Measurements from ENCODE around the gene CEP112.

CEP112 gene

DNA sequence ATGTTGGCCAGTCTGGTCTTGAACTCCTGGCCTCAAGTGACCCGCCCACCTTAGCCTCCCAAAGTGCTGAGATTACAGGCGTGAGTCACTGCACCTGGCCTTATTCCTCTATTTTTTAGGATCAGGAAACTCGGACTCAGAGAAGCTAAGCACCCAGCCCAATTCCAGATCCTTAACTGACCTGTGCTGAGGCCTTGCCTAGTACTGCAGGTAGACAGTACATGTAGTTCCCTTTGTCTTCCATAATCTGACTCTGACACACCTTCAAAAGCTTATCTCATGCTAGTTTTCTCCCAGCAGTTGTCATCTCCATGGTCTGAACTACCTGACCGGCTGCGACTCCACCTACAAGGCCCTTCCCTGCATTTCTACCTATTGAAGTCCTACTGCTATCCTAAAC lies 564.8 kb downstream of the CEP112 start:
- DNase-seq (ENCODE audit: extremely low spot score), result no peak
- CTCF ChIA-PET, result interaction anchor here (1.0 kb wide), 1 partner anchor 57 kb away, joined by 3 read pairs; no protein-coding TSS in a partner anchor
- TF ChIP-seq, protein P1, sequence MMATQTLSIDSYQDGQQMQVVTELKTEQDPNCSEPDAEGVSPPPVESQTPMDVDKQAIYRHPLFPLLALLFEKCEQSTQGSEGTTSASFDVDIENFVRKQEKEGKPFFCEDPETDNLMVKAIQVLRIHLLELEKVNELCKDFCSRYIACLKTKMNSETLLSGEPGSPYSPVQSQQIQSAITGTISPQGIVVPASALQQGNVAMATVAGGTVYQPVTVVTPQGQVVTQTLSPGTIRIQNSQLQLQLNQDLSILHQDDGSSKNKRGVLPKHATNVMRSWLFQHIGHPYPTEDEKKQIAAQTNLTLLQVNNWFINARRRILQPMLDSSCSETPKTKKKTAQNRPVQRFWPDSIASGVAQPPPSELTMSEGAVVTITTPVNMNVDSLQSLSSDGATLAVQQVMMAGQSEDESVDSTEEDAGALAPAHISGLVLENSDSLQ (IDR thresholded peaks at IDR 0.05), result no peak
- no peak for TF ChIP-seq ARNT (IDR thresholded peaks at IDR 0.05)
- TF ChIP-seq CTBP1 (IDR thresholded peaks at IDR 0.05; ENCODE audit: borderline replicate concordance), result no peak
- TF ChIP-seq SP1 (IDR thresholded peaks at IDR 0.05), result no peak
- no peak for TF ChIP-seq SUZ12 (IDR thresholded peaks at IDR 0.05)
- POLR2A ChIA-PET, result no interaction called here

GRCh38 chr17:65626451-65626850 lies 565.5 kb downstream of the CEP112 start:
- ChIA-PET POLR2A (no interaction called here), CTCF (no interaction called here)
- no peak for TF ChIP-seq ELF4 (IDR thresholded peaks at IDR 0.05)
- no peak for TF ChIP-seq BHLHE40 (IDR thresholded peaks at IDR 0.05; ENCODE audit: borderline replicate concordance)
- TF ChIP-seq SP1 (IDR thresholded peaks at IDR 0.05), result no peak
- TF ChIP-seq LEF1 (IDR thresholded peaks at IDR 0.05; ENCODE audit: borderline replicate concordance), result no peak
- DNase-seq (ENCODE audit: extremely low spot score), result no peak

GRCh38 chr17:65618516-65618915 lies 573.4 kb downstream of the CEP112 start:
- no peak for DNase-seq (ENCODE audit: extremely low spot score)
- ChIA-PET POLR2A (no interaction called here), CTCF (no interaction called here)
- TF ChIP-seq HDGF (IDR thresholded peaks at IDR 0.05; ENCODE audit: borderline replicate concordance), result no peak
- TF ChIP-seq BHLHE40 (IDR thresholded peaks at IDR 0.05; ENCODE audit: borderline replicate concordance), result no peak
- TF ChIP-seq FOXM1 (IDR thresholded peaks at IDR 0.05; ENCODE audit: borderline replicate concordance), result no peak
- TF ChIP-seq ARNT (IDR thresholded peaks at IDR 0.05), result no peak
- TF ChIP-seq TARDBP (IDR thresholded peaks at IDR 0.05), result no peak
- no peak for TF ChIP-seq NFRKB (IDR thresholded peaks at IDR 0.05)
- no peak for TF ChIP-seq SUZ12 (IDR thresholded peaks at IDR 0.05)
- no peak for TF ChIP-seq ELF4 (IDR thresholded peaks at IDR 0.05)
- no peak for TF ChIP-seq L3MBTL2 (conservative IDR thresholded peaks at IDR 0.05)
- TF ChIP-seq CTBP1 (IDR thresholded peaks at IDR 0.05; ENCODE audit: borderline replicate concordance), result no peak
- no peak for TF ChIP-seq ZNF384 (IDR thresholded peaks at IDR 0.05)
- TF ChIP-seq, protein P1 (IDR thresholded peaks at IDR 0.05), result no peak
- TF ChIP-seq LEF1 (IDR thresholded peaks at IDR 0.05; ENCODE audit: borderline replicate concordance), result no peak
- TF ChIP-seq SP1 (IDR thresholded peaks at IDR 0.05), result no peak
- no peak for TF ChIP-seq FOXK2 (IDR thresholded peaks at IDR 0.05)
- no peak for TF ChIP-seq FOXA1 (IDR thresholded peaks at IDR 0.05)

DNA sequence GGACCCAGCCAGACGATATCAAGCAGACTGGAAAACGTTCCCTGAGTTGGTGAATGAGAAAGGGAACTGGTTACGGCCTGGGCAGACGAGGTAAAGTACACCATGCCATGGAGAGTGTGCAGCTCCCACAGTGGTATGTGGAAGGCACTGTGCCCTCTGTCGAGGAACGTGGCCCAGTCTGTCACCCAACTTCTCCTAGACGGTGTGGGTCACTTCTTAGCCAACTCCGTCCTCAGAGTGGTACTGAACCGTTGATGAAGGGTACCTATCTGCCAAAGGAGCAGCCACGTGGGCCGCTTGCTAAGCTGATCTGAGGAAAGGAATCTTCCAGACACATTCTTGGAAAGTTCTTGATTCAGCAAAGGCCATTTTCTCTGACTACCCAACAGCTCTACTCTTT lies 574.4 kb downstream of the CEP112 start:
- TF ChIP-seq ZNF384 (IDR thresholded peaks at IDR 0.05), result no peak
- TF ChIP-seq SP1 (IDR thresholded peaks at IDR 0.05), result no peak
- TF ChIP-seq FOXM1 (IDR thresholded peaks at IDR 0.05; ENCODE audit: borderline replicate concordance), result no peak
- TF ChIP-seq ELF4 (IDR thresholded peaks at IDR 0.05), result no peak
- no peak for TF ChIP-seq BHLHE40 (IDR thresholded peaks at IDR 0.05; ENCODE audit: borderline replicate concordance)
- TF ChIP-seq HDGF (IDR thresholded peaks at IDR 0.05; ENCODE audit: borderline replicate concordance), result no peak
- no peak for TF ChIP-seq CTBP1 (IDR thresholded peaks at IDR 0.05; ENCODE audit: borderline replicate concordance)
- no peak for TF ChIP-seq ARNT (IDR thresholded peaks at IDR 0.05)
- no peak for TF ChIP-seq NFRKB (IDR thresholded peaks at IDR 0.05)
- no peak for TF ChIP-seq SUZ12 (IDR thresholded peaks at IDR 0.05)
- no peak for TF ChIP-seq FOXA1 (IDR thresholded peaks at IDR 0.05)
- no peak for TF ChIP-seq LEF1 (IDR thresholded peaks at IDR 0.05; ENCODE audit: borderline replicate concordance)
- no peak for TF ChIP-seq FOXK2 (IDR thresholded peaks at IDR 0.05)
- TF ChIP-seq L3MBTL2 (conservative IDR thresholded peaks at IDR 0.05), result no peak
- DNase-seq (ENCODE audit: extremely low spot score), result no peak
- CTCF ChIA-PET, result no interaction called here
- POLR2A ChIA-PET, result no interaction called here

- TF ChIP-seq FOXM1 (IDR thresholded peaks at IDR 0.05; ENCODE audit: borderline replicate concordance) (no peak), FOXK2 (IDR thresholded peaks at IDR 0.05) (no peak), LEF1 (IDR thresholded peaks at IDR 0.05; ENCODE audit: borderline replicate concordance) (no peak), ELF4 (IDR thresholded peaks at IDR 0.05) (no peak), TARDBP (IDR thresholded peaks at IDR 0.05) (no peak), FOXA1 (IDR thresholded peaks at IDR 0.05) (no peak), L3MBTL2 (conservative IDR thresholded peaks at IDR 0.05) (no peak)
- TF ChIP-seq, protein P1 (IDR thresholded peaks at IDR 0.05), result no peak
- DNase-seq (ENCODE audit: extremely low spot score), result no peak
- POLR2A ChIA-PET, result no interaction called here
- CTCF ChIA-PET, result no interaction called here
Measured at GRCh38 chr17:65609749-65610148, 582.2 kb downstream of the CEP112 start.

- no peak for TF ChIP-seq ARNT (IDR thresholded peaks at IDR 0.05)
- no peak for TF ChIP-seq SP1 (IDR thresholded peaks at IDR 0.05)
- TF ChIP-seq FOXM1 (IDR thresholded peaks at IDR 0.05; ENCODE audit: borderline replicate concordance), result no peak
- TF ChIP-seq NFRKB (IDR thresholded peaks at IDR 0.05), result no peak
- ChIA-PET POLR2A (no interaction called here), CTCF (no interaction called here)
- DNase-seq (ENCODE audit: extremely low spot score), result no peak
Measured at GRCh38 chr17:65609286-65609685, 582.6 kb downstream of the CEP112 start.

GRCh38 chr17:65604070-65604469 lies 587.9 kb downstream of the CEP112 start:
- ChIA-PET POLR2A (interaction anchor here (1.3 kb wide), 1 partner anchor 8 kb away, joined by 4 read pairs; no protein-coding TSS in a partner anchor), CTCF (interaction anchor here (0.7 kb wide), 1 partner anchor 24 kb away, joined by 5 read pairs; no protein-coding TSS in a partner anchor)
- no peak for TF ChIP-seq ZNF384 (IDR thresholded peaks at IDR 0.05)
- TF ChIP-seq LEF1 (IDR thresholded peaks at IDR 0.05; ENCODE audit: borderline replicate concordance), result no peak
- no peak for TF ChIP-seq L3MBTL2 (conservative IDR thresholded peaks at IDR 0.05)
- no peak for DNase-seq (ENCODE audit: extremely low spot score)

Measured in HEK293T (cell line).